Transverse colon (tissue), 4 donors: Measurements from ENCODE around the gene IL7R. TPM values are rescaled to one million over a fixed set of nuclear protein-coding genes. Genes with fewer than 3 reads are reported as not detected.

ENCODE experiments used
- DNase-seq: peaks from one replicate; pipeline ENCODE4 v3.0.0-alpha.2; 2019
- H3K27ac ChIP-seq, 4 donors: fragments of 200-600 bp; sonication (generic); 2 replicates each; pipeline ENCODE4 v1.5.1; 2016 to 2018; ENCODE audit warnings: inconsistent platforms in 4 of 4
- H3K27me3 ChIP-seq: fragments of 200-600 bp; sonication (generic); 2 replicates; pipeline ENCODE4 v1.5.1; 2017; ENCODE audit warnings: inconsistent platforms
- H3K36me3 ChIP-seq, 4 donors: fragments of 200-600 bp; sonication (generic); 2 replicates each; pipeline ENCODE4 v1.5.1; 2017 to 2019; ENCODE audit warnings: inconsistent platforms in 4 of 4
- H3K4me1 ChIP-seq, 4 donors: fragments of 200-600 bp; sonication (generic); 2 replicates each; pipeline ENCODE4 v1.5.1; 2017 to 2020; ENCODE audit warnings: inconsistent platforms in 4 of 4
- H3K4me3 ChIP-seq, 4 donors: fragments of 200-600 bp; sonication (generic); 1 replicate in 1 of 4; 2 replicates in 3 of 4; pipeline versions ENCODE4 v1.5.1 to v1.6.1; 2017 to 2019; ENCODE audit warnings: inconsistent platforms in 4 of 4
- H3K9me3 ChIP-seq, 2 donors: fragments of 200-600 bp; sonication (generic); 2 replicates each; pipeline ENCODE4 v1.5.1; 2017 to 2019; ENCODE audit warnings: inconsistent platforms in 2 of 2
- EP300 ChIP-seq: sonication (generic); formaldehyde crosslinking; IDR thresholded peaks from one replicate; pipeline ENCODE4 v1.6.1; 2017; ENCODE audit warnings: antibody characterized with exemption, low read depth
- POLR2A ChIP-seq: fragments of 450-650 bp; IDR thresholded peaks from one replicate; pipeline ENCODE4 v1.6.1; 2016; ENCODE audit warnings: antibody characterized with exemption, mild to moderate bottlenecking, moderate library complexity
- POLR2AphosphoS5 ChIP-seq, 3 donors: sonication (generic); formaldehyde crosslinking; IDR thresholded peaks; one replicate each; pipeline ENCODE4 v1.6.1; 2016; ENCODE audit warnings: antibody characterized with exemption in 3 of 3
- whole genome bisulfite sequencing, 2 donors: methylation state at CpG; one replicate each; pipeline ENCODE4 v1.1.5; 2018; ENCODE audit warnings: low coverage in 1 of 2; 5-methylcytosine and 5-hydroxymethylcytosine counted together
- in situ Hi-C, 4 donors: fragments of 200-750 bp; cut with MboI; loops; one replicate each; pipeline versions ENCODE4 v1.15.0 to v1.15.1; 2017; ENCODE audit warnings: low sequenced_read_pairs in 3 of 4, low pct_ligation_motif_present in 1 of 4, low pct_unique_long_range_greater_than_20kb in 1 of 4
- intact Hi-C: fragments of 100-400 bp; cut with DNase I; formaldehyde crosslinking; loops from one replicate; pipeline ENCODE4 v1.15.1; 2023; ENCODE audit warnings: low total_unique reads
- total RNA-seq, 4 donors: library from RNA; depleted of rRNA; stranded (reverse); fragments of >200 nt; gene quantifications; one replicate each; pipeline ENCODE4 v1.1.0, GENCODE V29; 2016
- TF ChIP-seq, protein P1 (sequence below), 5 experiments: fragments of 200-600 bp in 3 of 5; fragments of 450-650 bp in 2 of 5; sonication (generic) in 3 of 5; IDR thresholded peaks; 1 replicate in 2 of 5; 2 replicates in 3 of 5; pipeline ENCODE4 v1.5.1; 2016 to 2017; ENCODE audit warnings: antibody characterized with exemption in 5 of 5, inconsistent platforms in 3 of 5, mild to moderate bottlenecking in 2 of 5, moderate library complexity in 1 of 5

Gene IL7R
- total RNA-seq, 4 donors from 2014 or later = 3.2 to 54.8 (median 17.9) TPM

DNA sequence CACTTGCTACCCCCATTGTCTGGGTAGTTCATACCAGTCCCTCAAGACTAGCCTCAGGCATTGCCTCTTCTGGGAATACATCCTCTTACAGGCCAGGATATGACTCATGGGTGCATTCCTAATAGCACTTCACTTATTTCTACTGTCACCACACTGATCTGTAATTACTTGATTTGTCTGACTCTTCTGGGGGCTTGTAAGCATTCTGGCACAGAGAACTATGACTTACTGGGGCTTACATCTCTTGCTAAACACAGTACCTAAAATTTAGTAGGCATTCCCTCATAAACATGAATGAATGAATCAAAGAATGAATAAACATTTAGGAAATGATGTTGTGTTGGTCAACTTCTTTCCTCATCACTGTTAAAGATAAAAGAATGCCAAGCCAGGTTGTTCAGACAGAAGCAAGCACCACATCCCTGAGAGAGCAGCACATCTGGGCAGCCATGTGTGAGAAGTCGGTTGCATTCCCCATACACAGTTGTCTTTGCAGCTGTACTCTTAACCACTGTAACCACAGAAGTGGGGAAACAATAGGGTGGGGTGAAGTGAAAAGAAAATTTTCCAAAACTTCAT lies 27.6 kb downstream of the IL7R start:
- Histone ChIP-seq H3K36me3 (no peaks in the 10 kb centered on the region), H3K27me3 (no peaks in the 10 kb centered on the region), H3K27ac (no peak overlapping the region), H3K9me3 (no peaks in the 10 kb centered on the region), H3K4me1 (no peaks in the 10 kb centered on the region), H3K4me3 (no peak overlapping the region)
- TF ChIP-seq, protein P1, sequence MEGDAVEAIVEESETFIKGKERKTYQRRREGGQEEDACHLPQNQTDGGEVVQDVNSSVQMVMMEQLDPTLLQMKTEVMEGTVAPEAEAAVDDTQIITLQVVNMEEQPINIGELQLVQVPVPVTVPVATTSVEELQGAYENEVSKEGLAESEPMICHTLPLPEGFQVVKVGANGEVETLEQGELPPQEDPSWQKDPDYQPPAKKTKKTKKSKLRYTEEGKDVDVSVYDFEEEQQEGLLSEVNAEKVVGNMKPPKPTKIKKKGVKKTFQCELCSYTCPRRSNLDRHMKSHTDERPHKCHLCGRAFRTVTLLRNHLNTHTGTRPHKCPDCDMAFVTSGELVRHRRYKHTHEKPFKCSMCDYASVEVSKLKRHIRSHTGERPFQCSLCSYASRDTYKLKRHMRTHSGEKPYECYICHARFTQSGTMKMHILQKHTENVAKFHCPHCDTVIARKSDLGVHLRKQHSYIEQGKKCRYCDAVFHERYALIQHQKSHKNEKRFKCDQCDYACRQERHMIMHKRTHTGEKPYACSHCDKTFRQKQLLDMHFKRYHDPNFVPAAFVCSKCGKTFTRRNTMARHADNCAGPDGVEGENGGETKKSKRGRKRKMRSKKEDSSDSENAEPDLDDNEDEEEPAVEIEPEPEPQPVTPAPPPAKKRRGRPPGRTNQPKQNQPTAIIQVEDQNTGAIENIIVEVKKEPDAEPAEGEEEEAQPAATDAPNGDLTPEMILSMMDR (IDR thresholded peaks at IDR 0.05) = no peak
- TF ChIP-seq POLR2A (no peak), EP300 (no peak), POLR2AphosphoS5 (IDR thresholded peaks at IDR 0.05) (no peak)
- in situ Hi-C loops = no loop called here
- intact Hi-C loops = no loop called here
- WGBS, 2 donors = 58 to 100% methylated on average over 1 of the region's 1 CpG
- DNase-seq = no peak

DNA sequence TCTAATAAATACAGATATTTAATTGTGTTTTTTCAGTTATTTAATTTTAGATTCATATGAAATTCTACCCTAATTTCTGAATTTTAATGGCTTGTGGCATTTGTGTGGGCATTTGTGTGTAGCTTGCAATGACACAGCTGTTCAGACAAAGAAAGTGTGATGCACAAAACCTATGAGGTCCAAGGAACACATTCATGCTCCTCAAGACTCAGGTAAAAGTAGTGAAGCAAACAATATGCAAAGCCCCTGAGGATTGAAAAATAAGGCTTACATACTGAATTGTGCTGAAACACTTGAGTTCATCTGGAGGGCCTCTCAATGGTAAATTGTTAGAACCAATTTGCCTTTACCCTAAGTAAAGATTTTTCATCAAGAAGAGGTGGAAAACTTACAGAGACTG lies 28.1 kb downstream of the IL7R start:
- in situ Hi-C loops = no loop called here
- no peaks in the 10 kb centered on the region for H3K9me3 ChIP-seq
- no peaks in the 10 kb centered on the region for H3K27me3 ChIP-seq
- intact Hi-C loops = no loop called here
- no peaks in the 10 kb centered on the region for H3K36me3 ChIP-seq
- H3K4me3 ChIP-seq = no peak overlapping the region
- no peaks in the 10 kb centered on the region for H3K4me1 ChIP-seq
- DNase-seq = no peak
- TF ChIP-seq EP300 (no peak), POLR2A (no peak), POLR2AphosphoS5 (IDR thresholded peaks at IDR 0.05) (no peak)
- TF ChIP-seq, protein P1 (IDR thresholded peaks at IDR 0.05) = no peak
- H3K27ac ChIP-seq = no peak overlapping the region

DNA sequence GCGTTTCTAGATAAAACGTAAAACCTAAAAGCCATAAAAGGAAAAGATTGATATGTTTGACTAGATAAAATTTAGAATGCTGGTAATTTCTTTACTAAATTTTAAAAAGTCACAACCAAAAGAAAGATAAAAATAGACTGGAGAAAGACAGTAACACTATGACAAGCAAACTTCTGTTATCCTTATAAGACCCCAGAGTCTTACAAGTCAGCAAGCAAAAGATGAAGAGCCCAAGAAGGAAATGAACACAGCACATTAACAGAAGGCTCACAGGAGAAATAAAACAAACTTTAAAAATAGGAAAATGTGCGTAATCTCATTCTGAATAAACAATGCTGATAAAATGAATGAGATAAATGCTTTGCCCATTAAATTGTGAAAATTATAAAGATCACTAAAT lies 29.7 kb downstream of the IL7R start:
- no peaks in the 10 kb centered on the region for H3K4me1 ChIP-seq
- H3K36me3 ChIP-seq = no peaks in the 10 kb centered on the region
- H3K27me3 ChIP-seq = no peaks in the 10 kb centered on the region
- H3K4me3 ChIP-seq = no peak overlapping the region
- 81 to 88% methylated on average over 3 of the region's 3 CpGs for WGBS, 2 donors
- intact Hi-C loops = no loop called here
- no peak for DNase-seq
- TF ChIP-seq EP300 (no peak), POLR2A (no peak), POLR2AphosphoS5 (IDR thresholded peaks at IDR 0.05) (no peak)
- TF ChIP-seq, protein P1 (IDR thresholded peaks at IDR 0.05) = no peak
- in situ Hi-C loops = no loop called here
- no peaks in the 10 kb centered on the region for H3K9me3 ChIP-seq
- H3K27ac ChIP-seq = no peak overlapping the region

DNA sequence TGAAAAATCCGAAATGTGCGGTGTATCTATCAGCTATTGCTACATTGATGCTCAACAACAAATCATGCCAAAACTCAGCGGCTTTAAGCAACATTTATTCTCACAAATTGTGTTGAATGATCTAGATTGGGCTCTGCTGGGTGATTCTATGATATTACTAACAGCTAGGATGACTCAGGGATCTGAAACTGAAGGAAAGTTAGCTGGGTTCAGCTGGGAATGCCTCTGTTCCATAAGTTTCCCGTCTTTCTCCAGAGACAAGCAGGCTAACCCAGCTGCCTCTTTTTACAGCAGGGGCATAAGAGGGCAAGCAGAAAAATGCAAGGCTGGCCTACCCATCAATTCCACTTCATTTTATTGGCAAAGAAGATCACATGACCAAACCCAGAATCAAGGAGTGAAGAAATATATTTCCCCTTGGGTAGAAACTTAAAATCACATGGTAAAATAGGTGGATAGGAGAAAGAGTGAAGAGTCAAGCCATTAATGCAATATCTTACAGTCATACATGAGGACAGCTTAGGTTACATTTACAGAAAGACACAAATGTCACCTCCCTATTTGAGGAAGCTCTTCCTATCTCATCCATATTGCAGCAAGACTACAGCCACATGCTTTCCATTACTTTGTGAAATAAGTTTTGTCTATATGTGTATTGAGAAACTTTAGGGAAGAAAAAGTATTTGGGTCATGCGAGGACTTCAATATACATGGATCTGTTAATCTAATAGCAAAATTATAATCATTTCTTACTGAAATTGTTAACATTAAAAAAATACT lies 30.8 kb downstream of the IL7R start:
- no peaks in the 10 kb centered on the region for H3K27me3 ChIP-seq
- 63 to 65% methylated on average over 4 to 5 of the region's 5 CpGs for WGBS, 2 donors
- no peak overlapping the region for H3K4me3 ChIP-seq
- H3K27ac ChIP-seq = no peak overlapping the region
- no peaks in the 10 kb centered on the region for H3K4me1 ChIP-seq
- no peak for DNase-seq
- intact Hi-C loops = no loop called here
- no peaks in the 10 kb centered on the region for H3K36me3 ChIP-seq
- TF ChIP-seq POLR2AphosphoS5 (IDR thresholded peaks at IDR 0.05) (no peak), EP300 (no peak), POLR2A (no peak)
- TF ChIP-seq, protein P1 (IDR thresholded peaks at IDR 0.05) = no peak
- in situ Hi-C loops = no loop called here
- H3K9me3 ChIP-seq = no peaks in the 10 kb centered on the region
